ENCODE data around the gene NHP2. TPM values are rescaled to one million over a fixed set of nuclear protein-coding genes. Genes with fewer than 3 reads are reported as not detected.

NHP2 gene
- total and polyA plus RNA-seq, 10 of the 15 experiments (the other 5 are each of a cell fraction or from before 2014, with no cell fraction given), result 39.2 to 513 (median 198) TPM

- no peak for TF ChIP-seq MYC (IDR thresholded peaks at IDR 0.05; ENCODE audit: insufficient read depth, insufficient read length, insufficient replicate concordance, low read length, severe bottlenecking)
- no peak for TF ChIP-seq NFIC (IDR thresholded peaks at IDR 0.05; ENCODE audit: low read depth, low read length)
- TF ChIP-seq, protein P1, sequence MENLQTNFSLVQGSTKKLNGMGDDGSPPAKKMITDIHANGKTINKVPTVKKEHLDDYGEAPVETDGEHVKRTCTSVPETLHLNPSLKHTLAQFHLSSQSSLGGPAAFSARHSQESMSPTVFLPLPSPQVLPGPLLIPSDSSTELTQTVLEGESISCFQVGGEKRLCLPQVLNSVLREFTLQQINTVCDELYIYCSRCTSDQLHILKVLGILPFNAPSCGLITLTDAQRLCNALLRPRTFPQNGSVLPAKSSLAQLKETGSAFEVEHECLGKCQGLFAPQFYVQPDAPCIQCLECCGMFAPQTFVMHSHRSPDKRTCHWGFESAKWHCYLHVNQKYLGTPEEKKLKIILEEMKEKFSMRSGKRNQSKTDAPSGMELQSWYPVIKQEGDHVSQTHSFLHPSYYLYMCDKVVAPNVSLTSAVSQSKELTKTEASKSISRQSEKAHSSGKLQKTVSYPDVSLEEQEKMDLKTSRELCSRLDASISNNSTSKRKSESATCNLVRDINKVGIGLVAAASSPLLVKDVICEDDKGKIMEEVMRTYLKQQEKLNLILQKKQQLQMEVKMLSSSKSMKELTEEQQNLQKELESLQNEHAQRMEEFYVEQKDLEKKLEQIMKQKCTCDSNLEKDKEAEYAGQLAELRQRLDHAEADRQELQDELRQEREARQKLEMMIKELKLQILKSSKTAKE (IDR thresholded peaks at IDR 0.05; ENCODE audit: low read depth, poor library complexity, severe bottlenecking), result no peak
- TF ChIP-seq SREBF2 (IDR thresholded peaks at IDR 0.05; ENCODE audit: low read length), result no peak
- TF ChIP-seq, protein P2, sequence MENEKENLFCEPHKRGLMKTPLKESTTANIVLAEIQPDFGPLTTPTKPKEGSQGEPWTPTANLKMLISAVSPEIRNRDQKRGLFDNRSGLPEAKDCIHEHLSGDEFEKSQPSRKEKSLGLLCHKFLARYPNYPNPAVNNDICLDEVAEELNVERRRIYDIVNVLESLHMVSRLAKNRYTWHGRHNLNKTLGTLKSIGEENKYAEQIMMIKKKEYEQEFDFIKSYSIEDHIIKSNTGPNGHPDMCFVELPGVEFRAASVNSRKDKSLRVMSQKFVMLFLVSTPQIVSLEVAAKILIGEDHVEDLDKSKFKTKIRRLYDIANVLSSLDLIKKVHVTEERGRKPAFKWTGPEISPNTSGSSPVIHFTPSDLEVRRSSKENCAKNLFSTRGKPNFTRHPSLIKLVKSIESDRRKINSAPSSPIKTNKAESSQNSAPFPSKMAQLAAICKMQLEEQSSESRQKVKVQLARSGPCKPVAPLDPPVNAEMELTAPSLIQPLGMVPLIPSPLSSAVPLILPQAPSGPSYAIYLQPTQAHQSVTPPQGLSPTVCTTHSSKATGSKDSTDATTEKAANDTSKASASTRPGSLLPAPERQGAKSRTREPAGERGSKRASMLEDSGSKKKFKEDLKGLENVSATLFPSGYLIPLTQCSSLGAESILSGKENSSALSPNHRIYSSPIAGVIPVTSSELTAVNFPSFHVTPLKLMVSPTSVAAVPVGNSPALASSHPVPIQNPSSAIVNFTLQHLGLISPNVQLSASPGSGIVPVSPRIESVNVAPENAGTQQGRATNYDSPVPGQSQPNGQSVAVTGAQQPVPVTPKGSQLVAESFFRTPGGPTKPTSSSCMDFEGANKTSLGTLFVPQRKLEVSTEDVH (IDR thresholded peaks at IDR 0.05; ENCODE audit: low read depth, partially characterized antibody), result no peak
- no peak for TF ChIP-seq CEBPB (IDR thresholded peaks at IDR 0.05; ENCODE audit: borderline replicate concordance in 1 of 2, low read depth in 2 of 2, low read length in 2 of 2)
- TF ChIP-seq TARDBP (IDR thresholded peaks at IDR 0.05; ENCODE audit: borderline replicate concordance), result no peak
- no peak for TF ChIP-seq IRF4 (IDR thresholded peaks at IDR 0.05; ENCODE audit: low read depth, low read length)
- no peak for TF ChIP-seq HCFC1 (IDR thresholded peaks at IDR 0.05; ENCODE audit: low read length)
- no peak for TF ChIP-seq CHD1 (IDR thresholded peaks at IDR 0.05; ENCODE audit: low read depth, low read length)
- POLR2A ChIA-PET, result interaction anchor here (0.8 to 1.2 kb wide), 3 partner anchors 10 to 31 kb away, joined by 3 to 5 read pairs (median 3); partner anchors contain the start of gene RMND5B
- Histone ChIP-seq H3K4me2 (ENCODE audit: control insufficient read depth, insufficient read depth) (no peak overlapping the region), H3K4me3 (no peak overlapping the region), H3K9ac (ENCODE audit: control insufficient read depth, insufficient read depth, low read length) (no peak overlapping the region), H3K79me2 (ENCODE audit: control insufficient read depth, insufficient read depth, low read length) (peaks cover 40% of the 10 kb centered on the region), H3K27me3 (replicated peaks in 1 of 2; ENCODE audit: control insufficient read depth in 2 of 2, insufficient read depth in 2 of 2, low read length in 1 of 2) (no peaks in the 10 kb centered on the region), H2AFZ (ENCODE audit: control insufficient read depth, low read depth, low read length) (no peak overlapping the region), H3K27ac (ENCODE audit: control insufficient read depth, insufficient read depth) (peak overlapping the region; percentile 40; the same call in 1 of the 2 replicates), H3K9me3 (replicated peaks; ENCODE audit: control insufficient read depth, insufficient read depth, low read length) (no peaks in the 10 kb centered on the region), H3K4me1 (ENCODE audit: control insufficient read depth, insufficient read depth, low read length) (peaks cover 43% of the 10 kb centered on the region), H3K36me3 (ENCODE audit: control insufficient read depth in 2 of 2, insufficient read depth in 2 of 2, low read length in 1 of 2) (peaks cover 3 to 19% of the 10 kb centered on the region in 2 experiments; a peak in 3 of 4 replicates), H4K20me1 (ENCODE audit: control insufficient read depth, insufficient read depth) (no peaks in the 10 kb centered on the region)
- SMC1A ChIA-PET (ENCODE audit: uncharacterized antibody, unreplicated experiment), result interaction anchor here (0.8 to 2.9 kb wide), 4 partner anchors 14 to 43 kb away, joined by 3 to 14 read pairs (median 8); no protein-coding TSS in a partner anchor
- WGBS (ENCODE audit: insufficient coverage, insufficient replicate concordance, low lambda C conversion rate, missing lambda C conversion rate), result 90% methylated on average over 24 of the region's 27 CpGs
- FAIRE-seq (no peak), DNase-seq (ENCODE audit: low read depth, low spot score) (no peak), ATAC-seq (no peak)
- CTCF ChIA-PET, result interaction anchor here (0.6 to 3.1 kb wide), 20 partner anchors 9 to 84 kb away, joined by 3 to 21 read pairs (median 8); partner anchors contain the start of genes HNRNPAB, NHP2 and RMND5B
- BruUV-seq (replicated peaks), result no TSS peak
- in situ Hi-C loops (cut with MboI) (loop anchor here (10.0 kb wide), 2 partner anchors 1435 to 1695 kb away; partner anchors contain the start of gene RUFY1), intact Hi-C loops (cut with micrococcal nuclease; ENCODE audit: unreplicated experiment) (loop anchor here (10.0 kb wide), 1 partner anchor 1585 kb away; the partner anchor contains the start of gene RNF44)
- RAD21 ChIA-PET (ENCODE audit: unreplicated experiment), result interaction anchor here (1.2 kb wide), 4 partner anchors 25 to 44 kb away, joined by 3 to 7 read pairs (median 4); no protein-coding TSS in a partner anchor
Measured at GRCh38 chr5:178119915-178120606, 33.6 kb downstream of the NHP2 start.
